ENCODE data around the gene SOHLH2.

- TF ChIP-seq CTCF (conservative IDR thresholded peaks at IDR 0.05; ENCODE audit: low read depth, low read length) (no peak), EZH2 (IDR thresholded peaks at IDR 0.05; ENCODE audit: borderline replicate concordance, low read depth, low read length, poor library complexity, severe bottlenecking) (no peak)
These were observed 39.4 kb downstream of the SOHLH2 start for GRCh38 chr13:36174923-36175322.
